AG20443 (cell line): Measurements from ENCODE around the gene HNRNPU.

ENCODE experiments used
- DNase-seq: peaks from one replicate; pipeline ENCODE4 v3.0.0; 2012; ENCODE audit warnings: low spot score, mixed read lengths

HNRNPU gene

GRCh38 chr1:244802041-244802440 is 62.3 kb downstream of the HNRNPU start:
- DNase-seq: no peak

GRCh38 chr1:244801246-244801645 is 63.1 kb downstream of the HNRNPU start:
- peak; percentile 76 for DNase-seq

- DNase-seq: no peak
These were observed 63.5 kb downstream of the HNRNPU start for GRCh38 chr1:244800821-244801220.
